Karpas-422 (cell line): ENCODE data around the gene TET2. TPM values are rescaled to one million over a fixed set of nuclear protein-coding genes. Genes with fewer than 3 reads are reported as not detected.
"Not testable (repeated sequence)": the region's sequence is repeated elsewhere in the genome, so short reads cannot be mapped to it uniquely, and the experiment has no call there.

Experiments
- DNase-seq: peaks from one replicate; pipeline ENCODE4 v3.0.0-alpha.2; 2015
- H2AFZ ChIP-seq: fragments of 200-600 bp; sonication (generic); 2 replicates; pipeline ENCODE4 v1.6.1; 2014; ENCODE audit warnings: antibody characterized with exemption, low read length, mixed read lengths
- H3K27ac ChIP-seq: fragments of 200-600 bp; sonication (generic); 2 replicates; pipeline ENCODE4 v1.5.1; 2014; ENCODE audit warnings: mild to moderate bottlenecking, low read length, moderate library complexity
- H3K27me3 ChIP-seq: fragments of 200-600 bp; sonication (generic); 2 replicates; pipeline ENCODE4 v1.6.1; 2014; ENCODE audit warnings: low read length, mixed read lengths
- H3K36me3 ChIP-seq: fragments of 200-600 bp; sonication (generic); 2 replicates; pipeline ENCODE4 v1.6.1; 2014; ENCODE audit warnings: low read length, mixed read lengths; ENCODE audit not compliant: insufficient read depth
- H3K4me1 ChIP-seq: fragments of 200-600 bp; sonication (generic); 2 replicates; pipeline ENCODE4 v1.6.1; 2014; ENCODE audit warnings: mild to moderate bottlenecking, low read length, mixed read lengths
- H3K4me2 ChIP-seq: fragments of 200-600 bp; sonication (generic); 2 replicates; pipeline ENCODE4 v1.6.1; 2014; ENCODE audit warnings: low read length, low read depth, mild to moderate bottlenecking; ENCODE audit not compliant: poor library complexity, severe bottlenecking
- H3K4me3 ChIP-seq: fragments of 200-600 bp; sonication (generic); 2 replicates; pipeline ENCODE4 v1.5.1; 2014; ENCODE audit warnings: mild to moderate bottlenecking, antibody characterized with exemption, low read length, mixed read lengths
- H3K79me2 ChIP-seq: fragments of 200-600 bp; sonication (generic); 2 replicates; pipeline ENCODE4 v1.6.1; 2014; ENCODE audit warnings: mild to moderate bottlenecking, low read length, mixed read lengths
- H3K9ac ChIP-seq: fragments of 200-600 bp; sonication (generic); 2 replicates; pipeline ENCODE4 v1.6.0; 2014; ENCODE audit warnings: low read length
- H3K9me2 ChIP-seq: fragments of 200-600 bp; sonication (generic), shearing (Covaris generic); replicated peaks from 2 replicates; pipeline ENCODE4 v1.6.0; 2014; ENCODE audit warnings: mild to moderate bottlenecking, low read length, moderate library complexity; ENCODE audit not compliant: insufficient read depth
- H3K9me3 ChIP-seq: fragments of 300-700, 200-600 bp; sonication (generic); 2 replicates; pipeline ENCODE4 v1.6.1; 2014; ENCODE audit warnings: low read length, mixed read lengths
- H4K20me1 ChIP-seq: fragments of 200-600 bp; sonication (generic); 2 replicates; pipeline ENCODE4 v1.6.1; 2014; ENCODE audit warnings: mild to moderate bottlenecking, antibody characterized with exemption, low read length, low read depth; ENCODE audit not compliant: insufficient read depth
- total RNA-seq: library from RNA; depleted of rRNA; stranded (reverse); fragments of >200 nt; shearing (Covaris generic); gene quantifications from 2 replicates; pipeline ENCODE4 v1.2.3, GENCODE V29; 2014; ENCODE audit warnings: low replicate concordance

TET2 gene
- total RNA-seq, 1 experiment from 2014 or later: 16.7 TPM

- Histone ChIP-seq H3K4me3 (no peak overlapping the region), H3K27ac (no peak overlapping the region), H3K79me2 (no peaks in the 10 kb centered on the region), H3K9me2 (no peaks in the 10 kb centered on the region), H3K4me2 (no peak overlapping the region), H3K4me1 (no peaks in the 10 kb centered on the region), H3K9me3 (peaks cover 10% of the 10 kb centered on the region), H3K36me3 (no peaks in the 10 kb centered on the region), H3K9ac (no peak overlapping the region), H2AFZ (no peak overlapping the region), H3K27me3 (no peaks in the 10 kb centered on the region), H4K20me1 (no peaks in the 10 kb centered on the region)
- DNase-seq: no peak
Measured at GRCh38 chr4:105293360-105293759, 146.7 kb downstream of the TET2 start.

DNA sequence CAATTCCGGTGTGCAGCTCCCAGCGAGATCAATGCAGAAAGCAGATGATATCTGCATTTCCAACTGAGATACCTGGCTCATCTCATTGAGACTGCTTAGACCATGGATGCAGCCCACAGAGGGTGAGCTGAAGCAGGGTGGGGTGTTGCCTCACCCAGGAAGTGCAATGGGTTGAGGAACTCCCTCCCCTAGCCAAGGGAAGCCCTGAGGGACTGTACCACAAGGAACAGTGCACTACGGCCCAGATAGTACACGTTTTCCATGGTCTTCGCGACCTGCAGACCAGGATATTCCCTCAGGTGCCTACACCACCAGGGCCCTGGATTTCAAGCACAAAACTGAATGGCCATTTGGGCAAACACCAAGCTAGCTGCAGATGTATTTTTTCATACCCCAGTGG lies 150.0 kb downstream of the TET2 start:
- no peak for DNase-seq
- no peaks in the 10 kb centered on the region for H3K4me1 ChIP-seq
- H4K20me1 ChIP-seq: no peaks in the 10 kb centered on the region
- no peaks in the 10 kb centered on the region for H3K9me2 ChIP-seq
- no peaks in the 10 kb centered on the region for H3K27me3 ChIP-seq
- no peak overlapping the region for H2AFZ ChIP-seq
- no peak overlapping the region for H3K9ac ChIP-seq
- H3K36me3 ChIP-seq: no peaks in the 10 kb centered on the region
- no peak overlapping the region for H3K4me3 ChIP-seq
- H3K27ac ChIP-seq: no peak overlapping the region
- no peaks in the 10 kb centered on the region for H3K79me2 ChIP-seq
- no peak overlapping the region for H3K4me2 ChIP-seq
- no peaks in the 10 kb centered on the region for H3K9me3 ChIP-seq

GRCh38 chr4:105299027-105299426 lies 152.4 kb downstream of the TET2 start:
- H3K4me2 ChIP-seq, H3K9me3 ChIP-seq, H3K79me2 ChIP-seq, DNase-seq, H3K9ac ChIP-seq, H3K27me3 ChIP-seq, H4K20me1 ChIP-seq, H3K9me2 ChIP-seq, H3K36me3 ChIP-seq, H3K4me3 ChIP-seq, H3K27ac ChIP-seq, H2AFZ ChIP-seq, H3K4me1 ChIP-seq: not testable (repeated sequence)

GRCh38 chr4:105304085-105304484 lies 157.4 kb downstream of the TET2 start:
- Histone ChIP-seq H3K4me3 (no peak overlapping the region), H3K9me2 (no peaks in the 10 kb centered on the region), H3K4me1 (peaks cover 3% of the 10 kb centered on the region; the same call in 1 of the 2 replicates), H3K27ac (no peak overlapping the region), H3K4me2 (no peak overlapping the region), H3K27me3 (no peaks in the 10 kb centered on the region), H2AFZ (no peak overlapping the region), H3K79me2 (no peaks in the 10 kb centered on the region), H3K9me3 (no peaks in the 10 kb centered on the region; the same call in 1 of the 2 replicates), H4K20me1 (no peaks in the 10 kb centered on the region), H3K9ac (no peak overlapping the region), H3K36me3 (no peaks in the 10 kb centered on the region)
- no peak for DNase-seq

DNA sequence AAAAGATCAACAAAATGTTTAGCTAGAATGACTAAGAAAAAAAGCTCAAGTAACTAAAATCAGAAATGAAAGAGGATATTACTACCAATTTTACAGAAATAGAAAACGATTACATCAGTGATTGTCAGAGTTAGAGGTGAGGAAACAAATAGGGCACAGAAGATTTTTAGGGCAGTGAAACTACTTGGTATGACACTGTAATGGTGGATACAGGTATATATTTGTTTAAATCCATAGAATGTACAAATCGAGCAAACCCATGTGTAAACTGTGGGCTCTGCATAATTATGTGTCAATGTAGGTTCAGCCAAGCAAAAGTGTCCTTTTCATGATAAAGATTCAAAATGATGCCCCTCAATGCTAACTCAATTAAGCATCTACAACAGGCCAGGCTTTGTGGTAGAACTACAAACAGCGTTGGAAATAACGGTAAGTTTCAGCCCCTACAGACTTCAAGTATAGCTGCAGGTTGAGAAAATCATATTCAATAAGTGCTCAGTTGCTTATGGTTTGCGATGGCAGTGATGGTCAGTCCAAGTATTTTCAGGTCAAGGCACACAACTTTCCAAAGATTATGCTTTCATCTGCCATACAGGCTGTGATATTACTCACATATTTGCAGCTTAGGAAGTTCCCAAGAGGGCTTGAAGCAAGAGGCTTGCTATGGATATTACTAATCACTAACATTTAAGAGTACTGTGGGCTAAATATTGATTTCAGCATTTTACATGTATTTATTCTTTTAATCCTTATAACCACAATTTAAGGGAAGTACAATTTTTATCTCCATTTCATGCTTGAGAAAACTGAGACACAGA lies 158.6 kb downstream of the TET2 start:
- Histone ChIP-seq H3K9me2 (no peaks in the 10 kb centered on the region), H3K9ac (no peak overlapping the region), H3K4me2 (no peak overlapping the region), H3K79me2 (no peaks in the 10 kb centered on the region), H3K27ac (no peak overlapping the region), H3K4me1 (peaks cover 3% of the 10 kb centered on the region; the same call in 1 of the 2 replicates), H4K20me1 (no peaks in the 10 kb centered on the region), H3K9me3 (no peaks in the 10 kb centered on the region; the same call in 1 of the 2 replicates), H2AFZ (no peak overlapping the region), H3K27me3 (no peaks in the 10 kb centered on the region), H3K4me3 (no peak overlapping the region), H3K36me3 (no peaks in the 10 kb centered on the region)
- no peak for DNase-seq

GRCh38 chr4:105306158-105306781 lies 159.6 kb downstream of the TET2 start:
- no peak overlapping the region for H3K27ac ChIP-seq
- H3K9me2 ChIP-seq: no peaks in the 10 kb centered on the region
- H3K4me3 ChIP-seq: no peak overlapping the region
- no peak overlapping the region for H3K9ac ChIP-seq
- no peak overlapping the region for H3K4me2 ChIP-seq
- H2AFZ ChIP-seq: no peak overlapping the region
- peaks cover 3% of the 10 kb centered on the region; the same call in 1 of the 2 replicates for H3K4me1 ChIP-seq
- H4K20me1 ChIP-seq: no peaks in the 10 kb centered on the region
- no peaks in the 10 kb centered on the region for H3K36me3 ChIP-seq
- H3K79me2 ChIP-seq: no peaks in the 10 kb centered on the region
- no peaks in the 10 kb centered on the region; the same call in 1 of the 2 replicates for H3K9me3 ChIP-seq
- no peaks in the 10 kb centered on the region for H3K27me3 ChIP-seq
- no peak for DNase-seq

- H3K4me1 ChIP-seq: peaks cover 3% of the 10 kb centered on the region; the same call in 1 of the 2 replicates
- no peak overlapping the region for H3K4me3 ChIP-seq
- DNase-seq: no peak
- H3K9ac ChIP-seq: no peak overlapping the region
- no peak overlapping the region for H3K27ac ChIP-seq
- H2AFZ ChIP-seq: no peak overlapping the region
- H3K27me3 ChIP-seq: no peaks in the 10 kb centered on the region
- H3K36me3 ChIP-seq: no peaks in the 10 kb centered on the region
- no peak overlapping the region for H3K4me2 ChIP-seq
- H3K9me3 ChIP-seq: no peaks in the 10 kb centered on the region; the same call in 1 of the 2 replicates
- no peaks in the 10 kb centered on the region for H3K9me2 ChIP-seq
- no peaks in the 10 kb centered on the region for H3K79me2 ChIP-seq
- no peaks in the 10 kb centered on the region for H4K20me1 ChIP-seq
Measured at GRCh38 chr4:105306820-105307219, 160.1 kb downstream of the TET2 start.

DNA sequence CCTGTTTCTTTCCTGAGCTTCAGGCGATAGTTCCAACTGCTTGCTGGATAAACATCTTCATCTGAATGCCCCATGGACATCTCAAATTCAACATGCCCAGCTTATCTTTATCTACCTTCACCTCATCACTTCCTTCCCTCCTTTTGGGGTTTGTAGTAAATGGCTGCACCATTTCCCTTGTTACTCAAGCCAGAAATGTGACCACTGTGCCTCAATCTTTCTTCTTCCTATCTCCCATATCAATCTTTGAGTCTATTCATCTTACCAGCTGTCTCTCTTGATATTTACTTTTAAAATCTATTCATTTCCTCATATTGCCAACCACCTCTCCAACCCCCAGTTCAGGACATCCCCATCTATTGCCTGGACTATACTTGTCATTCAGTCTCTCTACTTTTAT lies 171.8 kb downstream of the TET2 start:
- no peaks in the 10 kb centered on the region for H3K4me1 ChIP-seq
- H2AFZ ChIP-seq: no peak overlapping the region
- 0 out of 2 replicates have a peak, but pooled peaks cover 2% of the 10 kb centered on the region for H3K27me3 ChIP-seq
- no peaks in the 10 kb centered on the region for H3K36me3 ChIP-seq
- no peaks in the 10 kb centered on the region for H4K20me1 ChIP-seq
- H3K9me3 ChIP-seq: no peaks in the 10 kb centered on the region
- no peak overlapping the region for H3K4me3 ChIP-seq
- H3K9ac ChIP-seq: no peak overlapping the region
- no peak for DNase-seq
- H3K4me2 ChIP-seq: no peak overlapping the region
- no peaks in the 10 kb centered on the region for H3K79me2 ChIP-seq
- no peaks in the 10 kb centered on the region for H3K9me2 ChIP-seq
- no peak overlapping the region for H3K27ac ChIP-seq
